ENCODE data around the gene RXRA. TPM values are rescaled to one million over a fixed set of nuclear protein-coding genes. Genes with fewer than 3 reads are reported as not detected.

RXRA gene
- total RNA-seq, 1 donor from 2014 or later: 33.4 TPM

DNA sequence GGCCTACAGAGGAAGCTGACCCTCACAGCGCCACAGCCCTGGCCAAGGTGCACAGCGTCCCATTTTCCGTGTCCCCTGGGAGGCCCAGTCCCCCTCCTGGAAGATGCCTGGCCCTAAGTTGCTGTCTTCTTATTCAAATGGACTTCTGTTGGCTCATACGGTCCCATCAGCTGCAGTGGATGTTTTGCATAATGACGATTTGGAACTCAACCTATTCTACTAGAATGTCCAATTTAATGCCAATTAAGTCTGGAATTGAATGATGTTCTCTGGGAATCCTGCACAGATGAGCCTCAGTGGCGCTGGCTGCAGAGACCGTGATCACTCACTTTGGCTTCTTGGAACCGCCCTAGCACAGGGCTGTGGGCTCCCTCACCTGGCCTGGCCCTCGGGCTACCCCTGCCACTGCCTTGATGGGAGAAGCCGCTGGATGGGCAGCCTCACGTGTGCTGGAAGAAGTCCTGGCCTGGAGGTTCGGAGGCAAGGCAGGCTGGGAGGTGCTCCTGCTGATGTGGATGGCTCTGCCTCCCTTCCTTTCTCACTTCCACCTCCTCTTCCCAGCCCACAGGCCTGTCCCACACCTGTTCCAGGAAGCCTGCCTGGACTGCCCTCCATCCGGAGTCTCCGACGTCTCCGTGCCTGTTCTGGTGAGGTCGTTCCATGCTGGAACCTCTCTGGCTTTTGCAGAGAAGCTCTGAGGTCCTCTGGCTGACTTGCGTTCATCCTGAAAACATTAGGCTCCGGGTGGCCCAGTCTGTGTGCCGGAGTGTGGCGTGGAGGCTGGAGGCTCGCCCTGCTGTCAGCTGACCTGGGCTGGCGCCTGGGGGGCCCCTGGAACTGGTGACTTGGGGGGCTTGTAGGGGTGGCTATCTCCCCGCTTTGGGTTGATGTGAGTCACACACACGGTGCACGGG, 147.1 kb downstream of the RXRA start:
- DNase-seq (ENCODE audit: low read depth) (no peak), FAIRE-seq (no peak)
- no peaks in the 10 kb centered on the region for H3K9me3 ChIP-seq (ENCODE audit: insufficient read depth, low read depth, low read length)
- no peak for TF ChIP-seq EZH2 (IDR thresholded peaks at IDR 0.05; ENCODE audit: insufficient read depth, low read length)
- TF ChIP-seq, protein P1, sequence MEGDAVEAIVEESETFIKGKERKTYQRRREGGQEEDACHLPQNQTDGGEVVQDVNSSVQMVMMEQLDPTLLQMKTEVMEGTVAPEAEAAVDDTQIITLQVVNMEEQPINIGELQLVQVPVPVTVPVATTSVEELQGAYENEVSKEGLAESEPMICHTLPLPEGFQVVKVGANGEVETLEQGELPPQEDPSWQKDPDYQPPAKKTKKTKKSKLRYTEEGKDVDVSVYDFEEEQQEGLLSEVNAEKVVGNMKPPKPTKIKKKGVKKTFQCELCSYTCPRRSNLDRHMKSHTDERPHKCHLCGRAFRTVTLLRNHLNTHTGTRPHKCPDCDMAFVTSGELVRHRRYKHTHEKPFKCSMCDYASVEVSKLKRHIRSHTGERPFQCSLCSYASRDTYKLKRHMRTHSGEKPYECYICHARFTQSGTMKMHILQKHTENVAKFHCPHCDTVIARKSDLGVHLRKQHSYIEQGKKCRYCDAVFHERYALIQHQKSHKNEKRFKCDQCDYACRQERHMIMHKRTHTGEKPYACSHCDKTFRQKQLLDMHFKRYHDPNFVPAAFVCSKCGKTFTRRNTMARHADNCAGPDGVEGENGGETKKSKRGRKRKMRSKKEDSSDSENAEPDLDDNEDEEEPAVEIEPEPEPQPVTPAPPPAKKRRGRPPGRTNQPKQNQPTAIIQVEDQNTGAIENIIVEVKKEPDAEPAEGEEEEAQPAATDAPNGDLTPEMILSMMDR (IDR thresholded peaks at IDR 0.05; ENCODE audit: insufficient read depth, low read depth, low read length): no peak
- no peak overlapping the region for H2AFZ ChIP-seq (ENCODE audit: low read depth, low read length)
- Mint-ChIP-seq H3K9me3 (ENCODE audit: unreplicated experiment) (no peaks in the 10 kb centered on the region), H3K27me3 (ENCODE audit: low read depth, unreplicated experiment) (peaks cover 8% of the 10 kb centered on the region), H3K27ac (ENCODE audit: unreplicated experiment) (peak overlapping the region; percentile 62), H3K4me1 (ENCODE audit: low read depth, unreplicated experiment) (no peaks in the 10 kb centered on the region), H3K4me3 (ENCODE audit: unreplicated experiment) (no peak overlapping the region), H3K36me3 (ENCODE audit: low read depth, unreplicated experiment) (no peaks in the 10 kb centered on the region)
- no peaks in the 10 kb centered on the region for H3K79me2 ChIP-seq (ENCODE audit: insufficient read depth, low read length)
- H3K9ac ChIP-seq (ENCODE audit: low read length): no peak overlapping the region
- no peak overlapping the region for H3K4me2 ChIP-seq (ENCODE audit: low read length)
- no peaks in the 10 kb centered on the region for H3K36me3 ChIP-seq (ENCODE audit: insufficient read depth, low read length)
- no peak overlapping the region for H3K27ac ChIP-seq (ENCODE audit: low read depth, low read length)
- H3K4me3 ChIP-seq (ENCODE audit: insufficient read depth, low read depth, low read length): no peak overlapping the region
- H3K27me3 ChIP-seq (ENCODE audit: insufficient read depth, low read length): no peaks in the 10 kb centered on the region
- peaks cover 20% of the 10 kb centered on the region for H3K4me1 ChIP-seq (ENCODE audit: insufficient read depth, low read length)
- H4K20me1 ChIP-seq (ENCODE audit: insufficient read depth, low read length): no peaks in the 10 kb centered on the region

DNA sequence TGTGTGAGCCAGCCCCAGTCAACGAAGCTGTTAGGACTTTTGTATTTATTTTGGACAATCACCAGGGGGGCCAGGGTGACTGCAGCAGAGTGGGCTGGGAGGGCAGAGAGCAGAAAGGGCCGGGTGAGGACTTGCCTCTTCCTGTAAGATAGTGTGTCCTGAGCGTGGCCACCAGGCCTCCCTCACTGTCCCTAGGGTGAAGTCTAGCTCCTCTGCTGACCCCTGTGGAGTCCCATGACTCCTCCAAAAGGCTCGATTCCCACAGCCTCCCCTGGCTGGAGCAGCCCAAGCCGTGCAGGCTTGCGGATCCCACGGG, 147.8 kb downstream of the RXRA start:
- H3K9me3 Mint-ChIP-seq (ENCODE audit: unreplicated experiment): no peaks in the 10 kb centered on the region
- Histone ChIP-seq H3K4me1 (ENCODE audit: insufficient read depth, low read length) (peaks cover 20% of the 10 kb centered on the region), H4K20me1 (ENCODE audit: insufficient read depth, low read length) (no peaks in the 10 kb centered on the region), H3K79me2 (ENCODE audit: insufficient read depth, low read length) (no peaks in the 10 kb centered on the region), H3K9ac (ENCODE audit: low read length) (peak overlapping the region; percentile 31), H3K4me3 (ENCODE audit: insufficient read depth, low read depth, low read length) (no peak overlapping the region), H2AFZ (ENCODE audit: low read depth, low read length) (peak overlapping the region; percentile 67), H3K36me3 (ENCODE audit: insufficient read depth, low read length) (no peaks in the 10 kb centered on the region), H3K4me2 (ENCODE audit: low read length) (peak overlapping the region; percentile 22), H3K27me3 (ENCODE audit: insufficient read depth, low read length) (no peaks in the 10 kb centered on the region), H3K9me3 (ENCODE audit: insufficient read depth, low read depth, low read length) (no peaks in the 10 kb centered on the region), H3K27ac (ENCODE audit: low read depth, low read length) (no peak overlapping the region)
- H3K4me1 Mint-ChIP-seq (ENCODE audit: low read depth, unreplicated experiment): no peaks in the 10 kb centered on the region
- no peak for FAIRE-seq
- peak overlapping the region; percentile 62 for H3K27ac Mint-ChIP-seq (ENCODE audit: unreplicated experiment)
- TF ChIP-seq, protein P1 (IDR thresholded peaks at IDR 0.05; ENCODE audit: insufficient read depth, low read depth, low read length): no peak
- TF ChIP-seq EZH2 (IDR thresholded peaks at IDR 0.05; ENCODE audit: insufficient read depth, low read length): no peak
- H3K27me3 Mint-ChIP-seq (ENCODE audit: low read depth, unreplicated experiment): peaks cover 8% of the 10 kb centered on the region
- no peak overlapping the region for H3K4me3 Mint-ChIP-seq (ENCODE audit: unreplicated experiment)
- DNase-seq (ENCODE audit: low read depth): peak; percentile 36
- H3K36me3 Mint-ChIP-seq (ENCODE audit: low read depth, unreplicated experiment): no peaks in the 10 kb centered on the region

Measured in astrocyte (in vitro differentiated cells and primary cell).